ENCODE measurements around the gene SLC35E4.
"Not testable (repeated sequence)": the region's sequence is repeated elsewhere in the genome, so short reads cannot be mapped to it uniquely, and the experiment has no call there.

Gene SLC35E4

DNA sequence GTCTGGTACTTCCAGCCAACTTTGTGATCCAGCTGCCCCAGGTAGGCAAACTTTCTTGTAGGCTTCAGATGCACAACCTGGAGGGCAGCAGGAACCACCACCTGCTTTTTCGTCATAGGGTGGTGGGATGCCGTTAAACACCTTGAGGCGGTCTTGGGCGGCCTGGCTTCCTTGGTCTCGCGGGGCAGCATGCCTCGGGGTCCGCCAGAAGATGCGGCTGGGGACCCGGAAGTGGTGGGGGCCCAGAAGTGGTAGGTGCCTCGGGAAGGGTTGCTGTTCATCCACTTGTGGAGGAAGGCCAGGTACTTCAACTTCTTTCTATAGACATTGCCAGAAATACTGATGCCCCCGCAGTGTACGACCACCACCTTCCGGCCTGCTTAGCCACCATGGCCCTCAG, 18.8 kb downstream of the SLC35E4 start:
- Mint-ChIP-seq H3K27me3 (no peaks in the 10 kb centered on the region), H3K27ac (no peak overlapping the region), H3K4me1 (ENCODE audit: low read depth) (peaks cover 30% of the 10 kb centered on the region), H3K36me3 (ENCODE audit: low read depth) (peaks cover 9% of the 10 kb centered on the region), H3K4me3 (no peak overlapping the region), H3K9me3 (no peaks in the 10 kb centered on the region)

DNA sequence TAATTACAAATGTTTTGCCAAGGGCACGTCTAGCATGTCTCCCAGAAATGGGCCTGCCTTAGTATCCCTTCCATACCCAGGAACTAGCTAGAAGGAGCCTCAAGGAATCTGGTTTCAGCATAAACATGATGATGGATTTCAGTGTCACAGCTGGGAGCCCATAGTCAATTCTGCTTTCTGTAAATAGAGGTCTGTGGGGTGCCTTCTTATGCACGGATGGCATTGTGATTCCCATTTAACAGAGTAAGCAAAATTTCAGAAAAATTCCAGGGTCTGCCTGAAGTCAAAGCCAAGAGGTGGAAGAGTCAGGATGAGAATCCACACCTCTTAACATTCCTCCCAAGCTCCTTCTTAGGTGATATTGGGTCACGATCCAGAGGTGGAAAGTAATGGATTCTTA, 20.0 kb downstream of the SLC35E4 start:
- Mint-ChIP-seq H3K4me1 (ENCODE audit: low read depth) (peaks cover 18% of the 10 kb centered on the region), H3K4me3 (no peak overlapping the region), H3K36me3 (ENCODE audit: low read depth) (peaks cover 16% of the 10 kb centered on the region), H3K27ac (no peak overlapping the region), H3K9me3 (no peaks in the 10 kb centered on the region), H3K27me3 (no peaks in the 10 kb centered on the region)

DNA sequence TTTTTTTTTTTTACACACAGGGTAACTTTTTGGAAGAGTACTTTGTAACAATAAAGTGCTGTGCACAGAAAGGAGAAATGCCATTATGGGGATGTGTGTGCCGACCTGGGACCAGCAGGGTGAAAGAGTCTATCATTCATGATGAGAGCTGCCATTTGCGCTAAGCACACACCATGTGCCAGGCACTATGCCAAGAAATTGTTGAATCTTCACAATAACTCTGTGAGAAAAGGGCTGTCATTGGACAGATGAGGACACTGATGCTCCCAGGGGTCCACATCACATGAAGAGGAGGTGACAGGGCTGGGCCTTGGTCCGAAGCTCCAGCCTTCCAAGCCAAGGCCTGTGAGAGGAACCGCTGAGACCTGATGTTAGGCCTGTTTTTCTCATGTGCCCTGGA, 26.5 kb downstream of the SLC35E4 start:
- H3K4me3 Mint-ChIP-seq: no peak overlapping the region
- H3K36me3 Mint-ChIP-seq (ENCODE audit: low read depth): peaks cover 37% of the 10 kb centered on the region
- H3K27ac Mint-ChIP-seq: no peak overlapping the region
- H3K9me3 Mint-ChIP-seq: no peaks in the 10 kb centered on the region
- peaks cover 17% of the 10 kb centered on the region for H3K4me1 Mint-ChIP-seq (ENCODE audit: low read depth)
- no peaks in the 10 kb centered on the region for H3K27me3 Mint-ChIP-seq

DNA sequence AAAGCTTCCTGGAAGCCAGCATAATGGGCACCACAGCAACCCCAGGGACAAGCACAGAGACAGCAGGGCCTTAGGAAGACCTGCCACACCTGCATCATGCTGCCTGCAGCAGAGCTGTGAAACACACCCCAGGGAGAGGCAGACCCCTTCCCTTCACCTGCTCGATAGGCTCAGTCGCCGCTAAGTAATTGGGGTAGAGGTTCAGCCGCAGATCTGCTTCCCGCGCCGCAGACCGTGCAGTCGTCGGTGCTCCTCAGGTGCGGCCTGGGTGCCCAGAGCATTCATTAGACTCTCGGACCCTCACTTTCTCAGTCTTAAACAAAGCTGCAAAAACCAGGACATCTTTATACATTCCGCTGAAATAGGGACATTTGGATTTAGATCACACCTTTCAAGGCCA, 29.2 kb downstream of the SLC35E4 start:
- H3K27ac Mint-ChIP-seq: no peak overlapping the region
- H3K4me3 Mint-ChIP-seq: no peak overlapping the region
- H3K36me3 Mint-ChIP-seq (ENCODE audit: low read depth): peaks cover 32% of the 10 kb centered on the region
- no peaks in the 10 kb centered on the region for H3K9me3 Mint-ChIP-seq
- H3K4me1 Mint-ChIP-seq (ENCODE audit: low read depth): peaks cover 25% of the 10 kb centered on the region
- no peaks in the 10 kb centered on the region for H3K27me3 Mint-ChIP-seq

DNA sequence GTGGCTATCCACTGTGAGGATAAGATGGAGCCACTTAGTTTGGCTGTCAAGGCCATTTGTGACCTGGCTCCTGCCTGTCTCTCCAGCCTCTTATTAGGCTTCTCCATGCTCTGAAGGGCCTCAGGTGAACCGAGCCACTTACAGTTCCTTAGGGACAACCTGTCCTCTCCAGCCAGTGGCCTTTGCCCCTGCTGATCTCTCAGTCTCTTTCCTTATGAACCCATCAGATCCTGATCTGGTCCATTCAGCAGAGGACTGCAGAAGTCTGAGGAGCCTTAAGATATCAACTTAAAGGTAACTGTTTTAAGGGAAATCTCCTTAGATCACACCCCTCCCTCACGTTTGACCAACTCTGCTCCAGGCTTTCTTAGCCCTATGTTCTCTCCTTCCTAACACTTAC, 29.7 kb downstream of the SLC35E4 start:
- Mint-ChIP-seq H3K27ac (no peak overlapping the region), H3K36me3 (ENCODE audit: low read depth) (peaks cover 28% of the 10 kb centered on the region), H3K4me1 (ENCODE audit: low read depth) (peaks cover 25% of the 10 kb centered on the region), H3K4me3 (peak overlapping the region; percentile 15), H3K27me3 (no peaks in the 10 kb centered on the region), H3K9me3 (no peaks in the 10 kb centered on the region)

DNA sequence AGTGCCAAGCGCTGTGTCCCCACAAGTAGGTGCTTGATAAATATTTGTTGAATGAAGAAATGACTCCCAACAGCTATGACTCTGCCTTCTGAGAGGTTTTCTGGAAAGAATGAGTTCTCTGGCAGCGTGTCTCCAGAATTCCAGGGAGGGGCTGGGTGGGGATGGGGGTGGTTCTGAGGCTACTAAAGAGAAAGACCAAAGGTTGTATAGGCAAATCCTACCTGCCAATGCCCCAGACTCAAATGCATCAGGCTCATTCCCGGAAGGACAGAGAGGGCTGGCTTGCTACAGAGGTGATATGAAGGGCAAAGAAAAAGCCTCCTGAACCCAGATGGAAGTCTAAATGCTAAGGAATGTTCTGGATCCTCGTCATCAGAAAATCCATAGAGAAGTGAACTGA, 30.2 kb downstream of the SLC35E4 start:
- H3K4me3 Mint-ChIP-seq: peak overlapping the region; percentile 95
- H3K9me3 Mint-ChIP-seq: no peaks in the 10 kb centered on the region
- no peak overlapping the region for H3K27ac Mint-ChIP-seq
- peaks cover 25% of the 10 kb centered on the region for H3K4me1 Mint-ChIP-seq (ENCODE audit: low read depth)
- peaks cover 25% of the 10 kb centered on the region for H3K36me3 Mint-ChIP-seq (ENCODE audit: low read depth)
- no peaks in the 10 kb centered on the region for H3K27me3 Mint-ChIP-seq

DNA sequence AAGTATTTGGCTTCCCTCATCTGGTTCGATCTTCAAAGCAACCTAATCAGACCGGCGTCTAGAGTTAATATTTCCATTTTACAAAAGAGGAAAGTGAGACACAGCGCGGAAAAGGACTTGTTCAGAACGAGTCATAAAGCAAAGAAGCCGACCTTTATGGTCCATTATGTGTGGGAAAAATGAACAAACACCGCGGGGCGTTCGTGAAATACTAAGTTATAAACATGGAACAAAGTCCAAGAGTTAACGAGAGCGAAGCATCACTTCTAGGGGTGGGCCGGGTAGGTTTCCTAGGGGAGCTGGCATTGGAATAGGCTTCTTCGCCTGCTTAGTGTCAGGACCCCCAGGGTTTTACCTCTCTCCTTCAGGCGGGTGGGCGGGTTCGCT, 31.5 kb downstream of the SLC35E4 start:
- H3K4me3 Mint-ChIP-seq: peak overlapping the region; percentile 95
- H3K9me3 Mint-ChIP-seq: no peaks in the 10 kb centered on the region
- no peaks in the 10 kb centered on the region for H3K27me3 Mint-ChIP-seq
- peak overlapping the region; percentile 65 for H3K27ac Mint-ChIP-seq
- H3K36me3 Mint-ChIP-seq (ENCODE audit: low read depth): peaks cover 20% of the 10 kb centered on the region
- H3K4me1 Mint-ChIP-seq (ENCODE audit: low read depth): peaks cover 25% of the 10 kb centered on the region

DNA sequence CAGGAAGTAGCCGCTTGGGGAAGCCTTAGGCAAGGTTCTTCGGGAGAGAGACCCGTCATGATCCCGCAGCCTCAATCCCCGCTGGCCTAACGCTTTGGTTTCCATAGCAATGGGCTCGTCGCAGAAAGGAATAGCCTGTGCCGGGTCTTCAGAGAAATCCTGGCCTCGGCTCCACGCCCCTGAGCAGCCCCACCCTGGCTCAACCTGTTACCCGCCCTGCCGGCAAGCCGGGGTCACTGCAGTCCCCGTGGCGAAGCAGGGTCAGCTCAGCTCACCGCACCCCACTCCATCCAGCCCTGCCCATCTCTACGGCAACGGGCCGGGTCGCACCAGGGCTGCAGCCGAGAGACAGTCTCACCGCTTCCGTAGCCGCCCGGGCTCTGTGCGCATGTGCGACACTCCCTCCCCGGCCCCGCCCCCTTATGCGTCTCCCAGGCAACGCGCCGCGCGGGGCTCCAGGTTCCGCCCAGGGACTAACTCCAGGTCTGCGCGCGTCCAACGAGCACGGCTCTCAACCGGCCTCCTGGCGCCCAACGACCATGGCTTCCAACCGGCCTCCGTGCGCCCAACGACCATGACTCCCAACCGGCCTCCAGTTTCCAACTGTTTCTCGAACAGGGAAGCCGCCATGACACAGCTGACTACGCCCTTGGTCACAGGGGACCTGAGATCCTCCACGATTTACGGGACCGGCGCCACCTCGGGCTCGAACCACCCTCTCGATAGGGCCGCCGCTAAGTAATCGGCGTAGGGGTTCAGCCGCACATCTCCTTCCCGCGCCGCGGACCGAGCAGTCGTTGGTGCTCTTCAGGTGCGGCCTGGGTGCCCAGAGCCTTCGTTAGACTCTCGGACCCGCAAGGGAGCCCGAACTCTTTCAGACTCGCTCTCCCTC, 32.2 kb downstream of the SLC35E4 start, which contains the start of gene DUSP18:
DUSP18 (minus strand) TSS at position 382 of the 892 bp plus-strand sequence. CDS start 3,872 bp downstream, outside the sequence.
- Mint-ChIP-seq H3K27ac (peak within 1 kb of the TSS; percentile 65), H3K4me3 (peak within 1 kb of the TSS; percentile 95), H3K27me3 (no peaks in the 10 kb centered on the region), H3K9me3 (no peaks in the 10 kb centered on the region), H3K36me3 (ENCODE audit: low read depth) (peaks cover 16% of the 10 kb centered on the region), H3K4me1 (ENCODE audit: low read depth) (peaks cover 25% of the 10 kb centered on the region)

DNA sequence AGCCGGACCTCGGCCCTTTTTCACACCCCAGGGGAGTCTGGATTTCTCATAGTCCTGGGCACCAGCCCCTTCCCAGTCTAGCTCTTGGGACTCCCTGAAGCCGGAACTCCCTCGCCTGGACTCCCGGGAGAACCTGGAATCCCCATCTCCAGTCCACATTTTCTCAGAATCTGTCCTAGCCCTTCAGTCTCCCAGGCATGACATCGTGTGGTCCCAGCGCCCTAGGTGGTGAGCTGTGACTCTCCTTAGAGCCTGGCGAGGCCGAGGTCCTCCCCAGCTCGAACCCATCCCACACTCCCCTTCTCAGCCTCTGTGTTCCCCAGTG, 32.8 kb downstream of the SLC35E4 start:
- Mint-ChIP-seq H3K36me3 (ENCODE audit: low read depth) (peaks cover 10% of the 10 kb centered on the region), H3K4me3 (peak overlapping the region; percentile 95), H3K4me1 (ENCODE audit: low read depth) (peaks cover 25% of the 10 kb centered on the region), H3K9me3 (no peaks in the 10 kb centered on the region), H3K27ac (no peak overlapping the region), H3K27me3 (no peaks in the 10 kb centered on the region)

DNA sequence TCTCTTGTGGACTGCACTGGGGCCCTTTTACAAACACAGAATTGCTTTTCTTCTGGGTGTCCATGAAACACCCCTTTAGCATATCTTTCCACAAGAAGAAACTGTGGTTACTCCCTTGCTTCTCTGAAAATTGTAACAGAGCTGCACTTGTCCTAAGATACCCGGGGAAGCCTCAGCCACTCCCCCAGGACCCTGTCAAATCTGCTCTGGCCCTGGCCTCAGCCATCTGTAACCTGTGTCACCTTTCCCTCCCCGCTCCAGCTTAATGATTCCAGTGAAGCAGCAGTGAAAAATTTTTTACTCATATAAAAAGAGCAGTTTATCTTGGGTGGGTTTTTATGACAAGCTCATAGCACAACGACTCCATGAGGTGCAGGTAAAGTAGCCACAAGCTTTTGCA, 35.5 kb downstream of the SLC35E4 start:
- Mint-ChIP-seq H3K36me3 (ENCODE audit: low read depth) (no peaks in the 10 kb centered on the region), H3K4me1 (ENCODE audit: low read depth) (peaks cover 18% of the 10 kb centered on the region), H3K27ac (no peak overlapping the region), H3K4me3 (no peak overlapping the region), H3K9me3 (no peaks in the 10 kb centered on the region), H3K27me3 (no peaks in the 10 kb centered on the region)

DNA sequence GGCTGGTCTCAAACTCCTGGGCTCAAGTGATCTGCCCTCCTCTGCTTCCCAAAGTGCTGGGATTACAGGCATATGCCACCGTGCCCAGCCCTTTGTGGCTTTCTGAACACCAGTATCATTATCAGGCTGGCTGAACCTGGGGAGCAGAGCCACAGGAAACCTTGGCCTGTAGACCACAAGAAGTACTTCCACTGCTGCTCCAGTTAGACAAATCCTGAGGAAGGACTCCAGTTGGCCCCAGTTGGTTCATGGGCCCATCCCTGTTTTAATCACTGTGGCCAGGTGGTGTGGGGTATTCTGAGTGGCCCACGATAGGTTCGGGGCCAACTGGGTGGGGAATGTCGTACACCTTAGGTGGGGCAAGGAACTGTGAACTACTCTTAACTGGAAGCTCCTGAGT, 37.6 kb downstream of the SLC35E4 start:
- no peaks in the 10 kb centered on the region for H3K9me3 Mint-ChIP-seq
- H3K4me3 Mint-ChIP-seq: no peak overlapping the region
- peaks cover 10% of the 10 kb centered on the region for H3K27me3 Mint-ChIP-seq
- no peak overlapping the region for H3K27ac Mint-ChIP-seq
- H3K36me3 Mint-ChIP-seq (ENCODE audit: low read depth): no peaks in the 10 kb centered on the region
- H3K4me1 Mint-ChIP-seq (ENCODE audit: low read depth): peaks cover 6% of the 10 kb centered on the region

DNA sequence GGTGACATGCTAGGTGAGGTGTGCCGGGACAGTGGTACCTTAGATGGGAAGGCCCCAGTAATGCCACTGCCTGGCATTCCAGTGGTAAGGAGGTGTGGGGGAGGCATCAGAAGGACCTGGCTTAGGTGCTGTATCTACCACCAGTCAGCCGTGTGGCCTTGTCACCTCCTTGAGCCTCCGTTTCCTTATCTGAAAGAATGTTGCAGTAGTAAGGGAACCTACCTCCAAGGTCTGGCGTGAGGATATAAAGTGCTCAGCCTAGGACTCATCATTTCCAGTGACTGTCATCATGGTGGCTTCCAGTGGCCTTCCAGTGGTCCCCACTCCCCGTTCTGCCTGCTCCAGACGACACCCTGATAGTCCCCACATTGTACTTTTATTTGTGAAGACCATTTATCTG, 38.9 kb downstream of the SLC35E4 start:
- no peaks in the 10 kb centered on the region for H3K36me3 Mint-ChIP-seq (ENCODE audit: low read depth)
- H3K27ac Mint-ChIP-seq: no peak overlapping the region
- H3K4me3 Mint-ChIP-seq: no peak overlapping the region
- H3K27me3 Mint-ChIP-seq: peaks cover 10% of the 10 kb centered on the region
- no peaks in the 10 kb centered on the region for H3K9me3 Mint-ChIP-seq
- no peaks in the 10 kb centered on the region for H3K4me1 Mint-ChIP-seq (ENCODE audit: low read depth)

DNA sequence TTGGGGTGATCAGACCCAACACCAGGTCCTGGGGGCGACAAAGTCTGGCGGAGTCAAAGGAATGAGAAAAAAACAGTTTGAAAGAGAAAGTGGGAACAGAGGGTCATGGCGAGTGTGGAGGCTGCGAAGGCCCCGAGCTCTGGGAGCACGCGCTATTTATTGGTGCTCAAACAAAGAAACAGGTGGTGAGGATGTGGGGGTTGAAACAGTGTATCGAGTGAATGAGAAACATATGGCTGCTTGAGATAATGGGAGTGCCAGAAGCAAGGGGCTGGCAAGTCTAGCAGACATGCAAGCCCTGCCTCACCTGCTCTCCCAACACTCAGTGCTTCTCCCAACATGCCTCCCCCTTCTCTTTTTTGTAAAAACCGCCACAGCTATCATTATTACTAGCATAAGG, 39.9 kb downstream of the SLC35E4 start:
- Mint-ChIP-seq H3K36me3 (ENCODE audit: low read depth) (no peaks in the 10 kb centered on the region), H3K4me3 (no peak overlapping the region), H3K4me1 (ENCODE audit: low read depth) (no peaks in the 10 kb centered on the region), H3K27me3 (peaks cover 10% of the 10 kb centered on the region), H3K9me3 (no peaks in the 10 kb centered on the region), H3K27ac (no peak overlapping the region)

DNA sequence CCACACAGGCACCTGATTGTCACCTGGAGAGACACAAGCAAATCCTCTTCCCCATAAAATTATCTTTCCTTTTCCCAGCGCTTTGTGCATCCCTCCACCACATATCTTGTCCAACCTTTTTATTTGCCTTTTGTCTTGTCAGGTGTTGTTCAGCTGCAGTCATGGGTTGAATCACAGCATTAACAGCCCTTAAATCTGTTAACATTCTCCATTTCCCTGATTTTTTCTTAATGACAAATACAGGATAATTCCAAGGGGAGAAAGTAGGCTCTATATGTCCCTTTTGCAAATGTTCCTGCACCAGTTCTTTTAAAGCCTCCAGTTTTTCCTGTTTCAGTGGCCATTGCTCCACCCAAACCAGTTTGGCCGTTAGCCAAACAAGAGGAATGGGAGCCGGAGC, 41.0 kb downstream of the SLC35E4 start:
- H3K4me1 Mint-ChIP-seq (ENCODE audit: low read depth); H3K4me3 Mint-ChIP-seq; H3K27ac Mint-ChIP-seq; H3K9me3 Mint-ChIP-seq; H3K27me3 Mint-ChIP-seq; H3K36me3 Mint-ChIP-seq (ENCODE audit: low read depth): not testable (repeated sequence)

DNA sequence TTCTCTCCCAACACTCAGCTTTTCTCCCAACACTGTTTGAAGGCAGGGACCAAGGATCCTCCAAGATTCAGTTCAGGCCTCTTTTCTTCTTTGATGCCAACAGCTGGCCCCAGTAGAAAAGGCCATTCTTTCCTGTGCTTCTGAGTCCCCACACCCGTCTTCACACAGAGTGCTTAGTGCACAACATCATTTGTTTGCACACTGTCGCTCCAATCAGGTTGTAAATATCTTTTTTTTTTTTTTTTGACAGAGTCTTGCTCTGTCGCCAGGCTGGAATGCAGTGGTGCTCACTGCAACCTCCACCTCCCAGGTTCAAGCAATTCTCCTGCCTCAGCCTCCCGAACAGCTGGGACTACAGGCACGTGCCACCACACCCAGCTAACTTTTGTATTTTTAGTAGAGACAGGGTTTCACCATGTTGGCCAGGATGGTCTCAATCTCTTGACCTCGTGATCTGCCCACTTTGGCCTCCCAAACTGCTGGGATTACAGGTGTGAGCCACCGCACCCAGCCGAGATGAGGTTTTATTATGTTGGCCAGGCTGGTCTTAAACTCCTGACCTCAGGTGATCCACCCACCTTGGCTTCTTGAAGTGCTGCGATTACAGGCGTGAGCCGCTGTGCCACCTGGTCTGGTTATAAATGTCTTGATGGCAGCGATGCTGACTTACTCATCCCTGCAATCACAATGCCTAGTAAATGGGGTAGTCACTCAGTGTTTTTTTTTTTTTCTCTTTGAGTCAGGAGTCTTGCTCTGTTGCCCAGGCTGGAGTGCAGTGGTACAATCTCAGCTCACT, 44.5 kb downstream of the SLC35E4 start:
- H3K4me1 Mint-ChIP-seq (ENCODE audit: low read depth); H3K27me3 Mint-ChIP-seq: not testable (repeated sequence)

More for the DNA sequence above, 44.5 kb downstream of the SLC35E4 start:
- H3K4me3 Mint-ChIP-seq; H3K27ac Mint-ChIP-seq; H3K36me3 Mint-ChIP-seq (ENCODE audit: low read depth); H3K9me3 Mint-ChIP-seq: not testable (repeated sequence)
